HepG2 (cell line): Measurements from ENCODE around the gene GYS1. TPM values are rescaled to one million over a fixed set of nuclear protein-coding genes. Genes with fewer than 3 reads are reported as not detected.

Source experiments
- AGO2 ChIP-seq: fragments of 200-400 bp; formaldehyde crosslinking; optimal IDR thresholded peaks from 2 replicates; pipeline ENCODE3; 2017; ENCODE audit warnings: mild to moderate bottlenecking, low read depth, low read length, moderate library complexity
- AKAP8 ChIP-seq: sonication (generic); formaldehyde crosslinking; IDR thresholded peaks from 2 replicates; pipeline ENCODE4 v1.5.1; 2020; ENCODE audit warnings: mild to moderate bottlenecking, missing genetic modification reagents
- ESRRA ChIP-seq: sonication (generic); formaldehyde crosslinking; IDR thresholded peaks from 2 replicates; pipeline ENCODE4 v1.5.1; 2020; ENCODE audit warnings: mild to moderate bottlenecking, low read depth, missing genetic modification reagents
- MEF2D ChIP-seq: sonication (generic); formaldehyde crosslinking; IDR thresholded peaks from 2 replicates; pipeline ENCODE4 v1.5.1; 2020; ENCODE audit warnings: mild to moderate bottlenecking, missing genetic modification reagents
- MYC ChIP-seq: sonication (generic); formaldehyde crosslinking; IDR thresholded peaks from 2 replicates; pipeline ENCODE4 v1.9.0; 2021; ENCODE audit warnings: missing genetic modification reagents, borderline replicate concordance
- POLR2AphosphoS2 ChIP-seq: IDR thresholded peaks from 2 replicates; pipeline ENCODE4 v1.6.1; 2011; ENCODE audit warnings: low read depth, low read length, improper control_type of control experiment
- RBFOX2 ChIP-seq: fragments of 200-400 bp; formaldehyde crosslinking; IDR thresholded peaks from 2 replicates; pipeline ENCODE4 v1.6.1; 2017; ENCODE audit warnings: low read depth, mild to moderate bottlenecking, low read length
- REXO4 ChIP-seq: sonication (generic); formaldehyde crosslinking; IDR thresholded peaks from 2 replicates; pipeline ENCODE4 v1.8.0; 2022; ENCODE audit warnings: missing genetic modification reagents, mild to moderate bottlenecking, borderline replicate concordance
- TFE3 ChIP-seq: IDR thresholded peaks from 2 replicates; pipeline ENCODE4 v1.6.1; 2016
- TOPORS ChIP-seq: sonication (generic); formaldehyde crosslinking; IDR thresholded peaks from 2 replicates; pipeline ENCODE4 v1.8.0; 2023; ENCODE audit warnings: mild to moderate bottlenecking, missing genetic modification reagents
- ZBTB7B ChIP-seq: sonication (generic); formaldehyde crosslinking; IDR thresholded peaks from 2 replicates; pipeline ENCODE4 v1.4.0; 2020; ENCODE audit warnings: missing genetic modification reagents
- ZIK1 ChIP-seq: sonication (generic); formaldehyde crosslinking; IDR thresholded peaks from 2 replicates; pipeline ENCODE4 v1.5.0; 2020; ENCODE audit warnings: mild to moderate bottlenecking, low read depth, missing genetic modification reagents, borderline replicate concordance
- ZNF563 ChIP-seq: sonication (generic); formaldehyde crosslinking; IDR thresholded peaks from 2 replicates; pipeline ENCODE4 v1.8.0; 2022; ENCODE audit warnings: mild to moderate bottlenecking, moderate library complexity, missing genetic modification reagents
- ZNF816 ChIP-seq: sonication (generic); formaldehyde crosslinking; IDR thresholded peaks from 2 replicates; pipeline ENCODE4 v1.8.0; 2022; ENCODE audit warnings: missing genetic modification reagents, mild to moderate bottlenecking, borderline replicate concordance
- ZSCAN21 ChIP-seq: sonication (generic); formaldehyde crosslinking; IDR thresholded peaks from 2 replicates; pipeline ENCODE4 v1.8.0; 2022; ENCODE audit warnings: mild to moderate bottlenecking, missing genetic modification reagents, moderate library complexity, borderline replicate concordance
- polyA plus RNA-seq, 8 experiments: library from polyadenylated mRNA; depleted of rRNA in 3 of 8; stranded (reverse) in 7 of 8; unstranded in 1 of 8; fragments of >200 nt; fragmentation: Illumina TruSeq in 4 of 8; extraction: Trizol in 4 of 8; gene quantifications; 2 replicates each; pipeline versions ENCODE4 v1.2.1 to v1.2.3, GENCODE V29; 2011 to 2016; ENCODE audit warnings: low read depth in 4 of 8, missing spikeins in 1 of 8, mixed read lengths in 1 of 8; ENCODE audit not compliant: insufficient read depth in 1 of 8
- total RNA-seq, 5 experiments: library from RNA; depleted of rRNA; stranded (reverse); fragments of >200 nt; fragmentation: Illumina TruSeq; extraction: Trizol; gene quantifications; 2 replicates each; pipeline ENCODE4 v1.2.3, GENCODE V29; 2016; ENCODE audit warnings: low read depth in 1 of 5
- TF ChIP-seq, protein P1 (sequence below), 2 experiments: sonication (generic) in 1 of 2; formaldehyde crosslinking in 1 of 2; IDR thresholded peaks; 2 replicates each; pipeline versions ENCODE4 v1.4.0 to v1.6.1; 2018 to 2020; ENCODE audit warnings: missing genetic modification reagents in 2 of 2, borderline replicate concordance in 1 of 2, low read depth in 1 of 2, mild to moderate bottlenecking in 1 of 2, missing biosample characterization in 1 of 2
- TF ChIP-seq, protein P2 (sequence below): sonication (generic); formaldehyde crosslinking; IDR thresholded peaks from 2 replicates; pipeline ENCODE4 v1.4.0; 2020; ENCODE audit warnings: mild to moderate bottlenecking, missing genetic modification reagents
- TF ChIP-seq, protein P3 (sequence below): sonication (generic); formaldehyde crosslinking; IDR thresholded peaks from 2 replicates; pipeline ENCODE4 v1.5.0; 2020; ENCODE audit warnings: mild to moderate bottlenecking, missing genetic modification reagents, moderate library complexity

GYS1 gene
- total and polyA plus RNA-seq, 2 of the 13 experiments (the other 11 are each of a cell fraction or from before 2014, with no cell fraction given) = 18.4 to 42.1 TPM

GRCh38 chr19:49017666-49018351 is 24.7 kb upstream of the GYS1 start (continued):
- TF ChIP-seq, protein P1, sequence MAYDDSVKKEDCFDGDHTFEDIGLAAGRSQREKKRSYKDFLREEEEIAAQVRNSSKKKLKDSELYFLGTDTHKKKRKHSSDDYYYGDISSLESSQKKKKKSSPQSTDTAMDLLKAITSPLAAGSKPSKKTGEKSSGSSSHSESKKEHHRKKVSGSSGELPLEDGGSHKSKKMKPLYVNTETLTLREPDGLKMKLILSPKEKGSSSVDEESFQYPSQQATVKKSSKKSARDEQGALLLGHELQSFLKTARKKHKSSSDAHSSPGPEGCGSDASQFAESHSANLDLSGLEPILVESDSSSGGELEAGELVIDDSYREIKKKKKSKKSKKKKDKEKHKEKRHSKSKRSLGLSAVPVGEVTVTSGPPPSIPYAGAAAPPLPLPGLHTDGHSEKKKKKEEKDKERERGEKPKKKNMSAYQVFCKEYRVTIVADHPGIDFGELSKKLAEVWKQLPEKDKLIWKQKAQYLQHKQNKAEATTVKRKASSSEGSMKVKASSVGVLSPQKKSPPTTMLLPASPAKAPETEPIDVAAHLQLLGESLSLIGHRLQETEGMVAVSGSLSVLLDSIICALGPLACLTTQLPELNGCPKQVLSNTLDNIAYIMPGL (CRISPR knock-in tag; IDR thresholded peaks at IDR 0.05; ENCODE audit: borderline replicate concordance in 1 of 2, low read depth in 1 of 2) = peak in 1 of 2 experiments; percentile 43; a peak in 1 of 4 replicates
- TF ChIP-seq, protein P2, sequence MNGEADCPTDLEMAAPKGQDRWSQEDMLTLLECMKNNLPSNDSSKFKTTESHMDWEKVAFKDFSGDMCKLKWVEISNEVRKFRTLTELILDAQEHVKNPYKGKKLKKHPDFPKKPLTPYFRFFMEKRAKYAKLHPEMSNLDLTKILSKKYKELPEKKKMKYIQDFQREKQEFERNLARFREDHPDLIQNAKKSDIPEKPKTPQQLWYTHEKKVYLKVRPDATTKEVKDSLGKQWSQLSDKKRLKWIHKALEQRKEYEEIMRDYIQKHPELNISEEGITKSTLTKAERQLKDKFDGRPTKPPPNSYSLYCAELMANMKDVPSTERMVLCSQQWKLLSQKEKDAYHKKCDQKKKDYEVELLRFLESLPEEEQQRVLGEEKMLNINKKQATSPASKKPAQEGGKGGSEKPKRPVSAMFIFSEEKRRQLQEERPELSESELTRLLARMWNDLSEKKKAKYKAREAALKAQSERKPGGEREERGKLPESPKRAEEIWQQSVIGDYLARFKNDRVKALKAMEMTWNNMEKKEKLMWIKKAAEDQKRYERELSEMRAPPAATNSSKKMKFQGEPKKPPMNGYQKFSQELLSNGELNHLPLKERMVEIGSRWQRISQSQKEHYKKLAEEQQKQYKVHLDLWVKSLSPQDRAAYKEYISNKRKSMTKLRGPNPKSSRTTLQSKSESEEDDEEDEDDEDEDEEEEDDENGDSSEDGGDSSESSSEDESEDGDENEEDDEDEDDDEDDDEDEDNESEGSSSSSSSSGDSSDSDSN (CRISPR knock-in tag) = peak; percentile 72; the same call in 1 of the 2 replicates
- TF ChIP-seq, protein P3, sequence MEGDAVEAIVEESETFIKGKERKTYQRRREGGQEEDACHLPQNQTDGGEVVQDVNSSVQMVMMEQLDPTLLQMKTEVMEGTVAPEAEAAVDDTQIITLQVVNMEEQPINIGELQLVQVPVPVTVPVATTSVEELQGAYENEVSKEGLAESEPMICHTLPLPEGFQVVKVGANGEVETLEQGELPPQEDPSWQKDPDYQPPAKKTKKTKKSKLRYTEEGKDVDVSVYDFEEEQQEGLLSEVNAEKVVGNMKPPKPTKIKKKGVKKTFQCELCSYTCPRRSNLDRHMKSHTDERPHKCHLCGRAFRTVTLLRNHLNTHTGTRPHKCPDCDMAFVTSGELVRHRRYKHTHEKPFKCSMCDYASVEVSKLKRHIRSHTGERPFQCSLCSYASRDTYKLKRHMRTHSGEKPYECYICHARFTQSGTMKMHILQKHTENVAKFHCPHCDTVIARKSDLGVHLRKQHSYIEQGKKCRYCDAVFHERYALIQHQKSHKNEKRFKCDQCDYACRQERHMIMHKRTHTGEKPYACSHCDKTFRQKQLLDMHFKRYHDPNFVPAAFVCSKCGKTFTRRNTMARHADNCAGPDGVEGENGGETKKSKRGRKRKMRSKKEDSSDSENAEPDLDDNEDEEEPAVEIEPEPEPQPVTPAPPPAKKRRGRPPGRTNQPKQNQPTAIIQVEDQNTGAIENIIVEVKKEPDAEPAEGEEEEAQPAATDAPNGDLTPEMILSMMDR (CRISPR knock-in tag) = peak; percentile 57
- peak; percentile 36; the same call in 1 of the 2 replicates for TF ChIP-seq ZBTB7B (CRISPR knock-in tag)
- TF ChIP-seq ZNF816 (CRISPR knock-in tag) = no peak
- TF ChIP-seq TFE3 (CRISPR knock-in tag) = no peak
- TF ChIP-seq AGO2 = peak; percentile 94
- TF ChIP-seq ZNF563 (CRISPR knock-in tag) = peak; percentile 23; the same call in 1 of the 2 replicates
- TF ChIP-seq ESRRA = no peak
- TF ChIP-seq ZIK1 = no peak
- peak; percentile 56 for TF ChIP-seq RBFOX2
- no peak for TF ChIP-seq POLR2AphosphoS2
- TF ChIP-seq TOPORS (CRISPR knock-in tag) = no peak
- TF ChIP-seq MEF2D (CRISPR knock-in tag) = no peak
- TF ChIP-seq REXO4 (CRISPR knock-in tag) = 0 out of 2 replicates have a peak, but pooled peaks have one; percentile 27
- TF ChIP-seq AKAP8 = peak; percentile 90
- TF ChIP-seq MYC (CRISPR knock-in tag) = 0 out of 2 replicates have a peak, but pooled peaks have one; percentile 28
- peak; percentile 66; the same call in 1 of the 2 replicates for TF ChIP-seq ZSCAN21 (CRISPR knock-in tag)
